ENCODE data around the gene TNIP1. TPM values are rescaled to one million over a fixed set of nuclear protein-coding genes. Genes with fewer than 3 reads are reported as not detected.

The TNIP1 gene
- total and polyA plus RNA-seq, 8 donors = 45.1 to 136 (median 104) TPM

GRCh38 chr5:151031554-151031953 is 49.3 kb downstream of the TNIP1 start:
- Histone ChIP-seq H3K9me3 (no peaks in the 10 kb centered on the region), H3K4me1 (peaks cover 0 to 25% (median 11%) of the 10 kb centered on the region in 4 donors), H3K27me3 (no peaks in the 10 kb centered on the region), H3K36me3 (peaks cover 80 to 100% (median 99%) of the 10 kb centered on the region in 4 donors), H3K27ac (peak overlapping the region in 2 of 5 donors; percentile 68 to 75), H3K4me3 (no peak overlapping the region)
- DNase-seq = no peak
- intact Hi-C loops (cut with DNase I; ENCODE audit: low total_unique reads) = no loop called here
- WGBS, 5 donors = 94 to 98% (median 96%) methylated on average over 11 of the region's 11 CpGs
- TF ChIP-seq, protein P1, sequence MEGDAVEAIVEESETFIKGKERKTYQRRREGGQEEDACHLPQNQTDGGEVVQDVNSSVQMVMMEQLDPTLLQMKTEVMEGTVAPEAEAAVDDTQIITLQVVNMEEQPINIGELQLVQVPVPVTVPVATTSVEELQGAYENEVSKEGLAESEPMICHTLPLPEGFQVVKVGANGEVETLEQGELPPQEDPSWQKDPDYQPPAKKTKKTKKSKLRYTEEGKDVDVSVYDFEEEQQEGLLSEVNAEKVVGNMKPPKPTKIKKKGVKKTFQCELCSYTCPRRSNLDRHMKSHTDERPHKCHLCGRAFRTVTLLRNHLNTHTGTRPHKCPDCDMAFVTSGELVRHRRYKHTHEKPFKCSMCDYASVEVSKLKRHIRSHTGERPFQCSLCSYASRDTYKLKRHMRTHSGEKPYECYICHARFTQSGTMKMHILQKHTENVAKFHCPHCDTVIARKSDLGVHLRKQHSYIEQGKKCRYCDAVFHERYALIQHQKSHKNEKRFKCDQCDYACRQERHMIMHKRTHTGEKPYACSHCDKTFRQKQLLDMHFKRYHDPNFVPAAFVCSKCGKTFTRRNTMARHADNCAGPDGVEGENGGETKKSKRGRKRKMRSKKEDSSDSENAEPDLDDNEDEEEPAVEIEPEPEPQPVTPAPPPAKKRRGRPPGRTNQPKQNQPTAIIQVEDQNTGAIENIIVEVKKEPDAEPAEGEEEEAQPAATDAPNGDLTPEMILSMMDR (IDR thresholded peaks at IDR 0.05) = no peak
- TF ChIP-seq POLR2A (IDR thresholded peaks at IDR 0.05) (no peak), EP300 (IDR thresholded peaks at IDR 0.05) (no peak), POLR2AphosphoS5 (IDR thresholded peaks at IDR 0.05) (no peak)

DNA sequence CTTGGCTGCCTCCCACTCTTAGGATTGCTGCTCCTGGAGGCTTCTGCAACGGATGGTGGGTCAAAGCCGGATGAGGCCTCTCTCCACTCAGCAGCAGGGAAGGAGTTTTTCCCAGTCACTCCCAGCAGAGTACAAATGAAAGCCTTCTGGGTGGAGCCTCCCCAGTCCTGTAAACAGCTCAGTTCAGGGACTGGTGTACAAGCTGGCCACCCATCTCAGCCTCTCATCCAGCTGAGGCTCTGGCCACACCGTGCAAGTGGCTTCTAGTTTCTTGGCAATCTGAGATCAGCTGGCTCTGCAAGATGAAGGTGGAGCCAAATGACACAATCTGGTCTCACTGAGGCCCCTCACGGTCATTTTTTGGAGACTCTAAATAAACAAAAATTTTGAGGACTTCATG is 50.5 kb downstream of the TNIP1 start:
- 54 to 76% (median 73%) methylated on average over 2 to 4 of the region's 4 CpGs for WGBS, 5 donors
- Histone ChIP-seq H3K4me1 (peaks cover 11 to 36% (median 23%) of the 10 kb centered on the region in 4 donors), H3K27ac (peak overlapping the region; percentile 22 to 75 (median 58)), H3K9me3 (no peaks in the 10 kb centered on the region), H3K27me3 (no peaks in the 10 kb centered on the region), H3K4me3 (no peak overlapping the region), H3K36me3 (peaks cover 81 to 100% (median 97%) of the 10 kb centered on the region in 4 donors)
- TF ChIP-seq POLR2A (IDR thresholded peaks at IDR 0.05) (no peak), EP300 (IDR thresholded peaks at IDR 0.05) (no peak), POLR2AphosphoS5 (IDR thresholded peaks at IDR 0.05) (peak; percentile 2 to 56 (median 53))
- peak in 1 of 2 donors; percentile 65 for DNase-seq
- intact Hi-C loops (cut with DNase I; ENCODE audit: low total_unique reads) = no loop called here

DNA sequence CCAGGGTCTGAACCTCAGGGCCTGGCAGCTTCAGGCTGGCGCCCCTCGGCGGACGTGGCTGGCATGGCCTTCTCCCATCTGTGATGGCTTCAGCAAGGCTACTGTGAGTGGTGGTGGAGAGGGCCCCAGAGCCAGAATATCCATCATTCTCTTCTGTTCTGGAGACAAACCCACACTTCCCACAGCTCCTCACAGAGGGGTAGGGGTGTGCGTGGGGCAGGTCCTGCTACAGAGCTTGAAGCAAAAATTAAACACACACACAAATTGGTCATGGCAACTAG is 50.8 kb downstream of the TNIP1 start:
- Histone ChIP-seq H3K9me3 (no peaks in the 10 kb centered on the region), H3K36me3 (peaks cover 78 to 100% (median 97%) of the 10 kb centered on the region in 4 donors), H3K4me3 (no peak overlapping the region), H3K4me1 (peaks cover 15 to 40% (median 27%) of the 10 kb centered on the region in 4 donors), H3K27me3 (no peaks in the 10 kb centered on the region), H3K27ac (peak overlapping the region; percentile 22 to 75 (median 58))
- DNase-seq = no peak
- intact Hi-C loops (cut with DNase I; ENCODE audit: low total_unique reads) = no loop called here
- TF ChIP-seq, protein P1 (IDR thresholded peaks at IDR 0.05) = no peak
- TF ChIP-seq POLR2AphosphoS5 (IDR thresholded peaks at IDR 0.05) = no peak
- no peak for TF ChIP-seq EP300 (IDR thresholded peaks at IDR 0.05)
- no peak for TF ChIP-seq POLR2A (IDR thresholded peaks at IDR 0.05)
- WGBS, 5 donors = 83 to 96% (median 94%) methylated on average over 5 of the region's 5 CpGs

DNA sequence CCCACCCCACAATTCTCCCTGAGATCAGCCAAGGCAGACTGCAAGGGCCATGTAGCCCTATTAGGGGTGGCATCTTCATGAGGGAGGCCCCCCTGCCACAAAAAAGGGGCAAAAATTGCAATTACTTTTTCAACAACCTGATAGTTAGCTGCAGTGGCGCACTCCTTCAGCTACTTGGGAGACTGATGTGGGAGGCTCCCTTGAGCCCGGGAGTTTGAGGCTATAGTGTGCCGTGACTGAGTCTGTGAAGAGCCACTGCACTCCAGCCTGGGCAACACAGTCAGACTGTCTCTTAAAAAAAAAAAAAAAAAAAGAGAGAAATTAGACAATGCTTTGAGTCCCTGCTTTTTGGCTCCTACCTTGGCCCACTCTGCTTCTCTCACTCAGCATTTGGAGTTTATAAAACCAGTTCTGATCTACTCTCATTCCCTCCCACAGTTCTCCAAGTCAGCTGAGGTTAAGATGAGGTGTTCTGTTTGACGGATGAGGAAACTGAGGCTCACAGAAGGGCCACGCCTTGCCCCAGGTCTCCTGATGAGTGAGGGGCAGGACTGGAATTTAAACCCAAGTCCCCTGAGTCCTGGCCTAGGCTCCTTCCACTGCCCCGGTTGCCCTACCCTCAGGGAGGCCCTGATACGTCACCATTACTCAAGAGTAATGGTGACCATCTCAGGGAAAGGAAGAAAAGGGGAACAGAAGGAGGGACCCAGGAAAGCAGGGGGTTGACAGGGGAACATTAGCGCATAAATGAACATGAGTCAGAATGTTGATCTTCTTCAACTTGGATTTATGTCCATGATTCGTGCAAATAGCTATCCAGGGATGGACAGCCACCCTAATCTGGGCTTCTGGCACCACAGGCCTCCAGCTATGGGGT is 51.4 kb downstream of the TNIP1 start:
- TF ChIP-seq, protein P1 (IDR thresholded peaks at IDR 0.05) = no peak
- TF ChIP-seq POLR2AphosphoS5 (IDR thresholded peaks at IDR 0.05) = peak in 1 of 3 donors; percentile 2
- H3K27ac ChIP-seq = peak overlapping the region; percentile 22 to 75 (median 58)
- 88 to 96% (median 93%) methylated on average over 9 of the region's 9 CpGs for WGBS, 5 donors
- no peak overlapping the region for H3K4me3 ChIP-seq
- peaks cover 21 to 45% (median 33%) of the 10 kb centered on the region in 4 donors for H3K4me1 ChIP-seq
- no peaks in the 10 kb centered on the region for H3K9me3 ChIP-seq
- no peak for DNase-seq
- no peaks in the 10 kb centered on the region for H3K27me3 ChIP-seq
- intact Hi-C loops (cut with DNase I; ENCODE audit: low total_unique reads) = no loop called here
- peaks cover 72 to 100% (median 93%) of the 10 kb centered on the region in 4 donors for H3K36me3 ChIP-seq

DNA sequence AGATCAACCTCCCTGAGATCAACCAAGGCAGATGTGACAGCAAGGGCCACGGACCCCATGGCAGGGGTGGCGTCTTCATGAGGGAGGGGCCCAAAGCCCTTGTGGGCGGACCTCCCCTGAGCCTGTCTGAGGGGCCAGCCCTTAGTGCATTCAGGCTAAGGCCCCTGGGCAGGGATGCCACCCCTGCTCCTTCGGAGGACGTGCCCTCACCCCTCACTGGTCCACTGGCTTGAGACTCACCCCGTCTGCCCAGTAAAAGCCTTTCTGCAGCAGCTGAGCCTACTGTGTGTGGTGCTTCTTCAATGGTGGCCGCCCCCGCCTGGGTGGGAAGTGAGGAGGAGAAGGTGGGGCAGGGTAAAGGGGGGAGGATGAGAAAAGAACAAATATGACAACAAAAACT is 52.1 kb downstream of the TNIP1 start:
- TF ChIP-seq POLR2AphosphoS5 (IDR thresholded peaks at IDR 0.05) (no peak), EP300 (IDR thresholded peaks at IDR 0.05) (no peak), POLR2A (IDR thresholded peaks at IDR 0.05) (no peak)
- TF ChIP-seq, protein P1 (IDR thresholded peaks at IDR 0.05) = no peak
- no peaks in the 10 kb centered on the region for H3K27me3 ChIP-seq
- H3K27ac ChIP-seq = peak overlapping the region in 3 of 5 donors; percentile 42 to 75 (median 45)
- H3K9me3 ChIP-seq = no peaks in the 10 kb centered on the region
- H3K4me3 ChIP-seq = no peak overlapping the region
- H3K4me1 ChIP-seq = peaks cover 28 to 52% (median 40%) of the 10 kb centered on the region in 4 donors
- no peak for DNase-seq
- WGBS, 5 donors = 85 to 98% (median 94%) methylated on average over 5 to 8 of the region's 8 CpGs
- intact Hi-C loops (cut with DNase I; ENCODE audit: low total_unique reads) = no loop called here
- H3K36me3 ChIP-seq = peaks cover 66 to 100% (median 86%) of the 10 kb centered on the region in 4 donors

Data from stomach (tissue), 9 donors.